Esophagus squamous epithelium (tissue), 5 donors: ENCODE data around the gene C21orf58. TPM values are rescaled to one million over a fixed set of nuclear protein-coding genes. Genes with fewer than 3 reads are reported as not detected.

Experiments
- DNase-seq: peaks from one replicate; lab custom pipeline; 2025; lab: John Stamatoyannopoulos, UW
- H3K27ac ChIP-seq, 4 donors: fragments of 200-600 bp; sonication (generic); one replicate each; pipeline ENCODE4 v1.5.1; 2016 to 2019; ENCODE audit warnings: mild to moderate bottlenecking in 1 of 4
- H3K27me3 ChIP-seq, 4 donors: fragments of 200-600 bp; sonication (generic); 1 replicate in 3 of 4; 2 replicates in 1 of 4; pipeline versions ENCODE4 v1.5.1 to v1.6.0; 2017 to 2021; ENCODE audit warnings: antibody characterized with exemption in 1 of 4
- H3K36me3 ChIP-seq, 3 donors: fragments of 200-600 bp; sonication (generic); one replicate each; pipeline ENCODE4 v1.5.1; 2016 to 2019
- H3K4me1 ChIP-seq, 3 donors: fragments of 200-600 bp; sonication (generic); one replicate each; pipeline ENCODE4 v1.5.1; 2017 to 2019
- H3K4me3 ChIP-seq, 4 donors: fragments of 200-600 bp; sonication (generic); 1 replicate in 3 of 4; 2 replicates in 1 of 4; pipeline ENCODE4 v1.5.1; 2016 to 2019; ENCODE audit warnings: mild to moderate bottlenecking in 2 of 4, moderate library complexity in 1 of 4
- H3K9me3 ChIP-seq, 3 donors: fragments of 200-600 bp; sonication (generic); one replicate each; pipeline ENCODE4 v1.5.1; 2016 to 2019
- CTCF ChIP-seq, 6 experiments: fragments of 450-650 bp in 4 of 6; fragments of 200-600 bp in 2 of 6; sonication (generic) in 2 of 6; IDR thresholded peaks; one replicate each; pipeline ENCODE4 v1.5.1; 2016 to 2019; ENCODE audit warnings: antibody characterized with exemption in 6 of 6, mild to moderate bottlenecking in 4 of 6, moderate library complexity in 4 of 6
- POLR2A ChIP-seq, 4 donors: fragments of 450-650 bp; IDR thresholded peaks; one replicate each; pipeline ENCODE4 v1.6.1; 2017; ENCODE audit warnings: antibody characterized with exemption in 4 of 4, mild to moderate bottlenecking in 4 of 4, moderate library complexity in 3 of 4
- WGBS, 2 donors: methylation state at CpG; one replicate each; pipeline ENCODE4 v1.1.5; 2018; 5-methylcytosine and 5-hydroxymethylcytosine counted together
- intact Hi-C: fragments of 100-400 bp; cut with DNase I; formaldehyde crosslinking; loops from one replicate; pipeline ENCODE4 v1.15.0; 2022
- total RNA-seq, 4 donors: library from RNA; depleted of rRNA; stranded (reverse); fragments of >200 nt; gene quantifications; one replicate each; pipeline ENCODE4 v1.1.0, GENCODE V29; 2016
- donor health status: DM: yes; HTN: yes; CAD: no.

C21orf58 gene
- total RNA-seq, 4 donors from 2014 or later: 2.1 to 4.4 (median 2.7) TPM

DNA sequence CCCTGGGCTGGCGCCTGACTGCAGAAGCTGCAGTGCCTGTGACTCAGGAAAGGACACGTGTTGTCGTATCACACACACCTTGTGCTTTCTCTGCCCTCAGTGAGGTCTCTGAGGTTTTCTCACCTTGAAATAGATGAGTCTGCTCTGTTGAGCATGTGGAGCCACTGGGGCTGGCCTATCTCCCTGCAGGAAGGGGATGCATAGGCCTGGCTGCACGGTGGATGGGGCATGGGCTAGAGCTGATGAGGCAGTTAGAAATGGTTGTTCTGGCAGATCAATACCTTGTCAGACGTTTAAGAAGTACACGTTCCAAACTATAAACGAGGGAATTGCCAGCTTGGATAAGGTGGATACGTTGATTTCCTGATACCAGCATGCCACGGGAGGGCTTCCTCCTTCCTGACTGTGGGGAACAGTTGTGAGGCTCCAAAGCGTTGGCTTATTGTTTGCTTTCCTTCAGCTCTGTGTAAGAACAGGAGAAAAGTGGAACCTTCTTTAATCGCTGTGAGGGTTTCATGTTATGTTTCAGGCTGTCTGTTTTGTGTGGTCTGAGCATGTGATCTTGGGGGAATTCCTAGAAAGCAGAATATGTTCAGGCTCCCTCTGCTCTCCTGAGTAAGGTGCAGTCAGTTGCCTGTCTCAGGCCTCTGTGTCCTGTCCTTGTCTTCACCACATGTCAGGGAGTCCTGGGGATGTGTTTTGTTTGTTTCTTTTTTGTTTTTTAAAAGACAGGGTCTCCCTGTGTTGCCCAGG is 45.0 kb upstream of the C21orf58 start:
- H3K27ac ChIP-seq: no peak overlapping the region
- WGBS, 2 donors: 58 to 68% methylated on average over 9 to 10 of the region's 11 CpGs
- H3K4me1 ChIP-seq: no peaks in the 10 kb centered on the region
- intact Hi-C loops: no loop called here
- no peak for DNase-seq
- TF ChIP-seq POLR2A (IDR thresholded peaks at IDR 0.05): no peak
- TF ChIP-seq CTCF (IDR thresholded peaks at IDR 0.05): no peak
- peaks cover 12 to 89% (median 19%) of the 10 kb centered on the region in 3 donors for H3K36me3 ChIP-seq
- no peaks in the 10 kb centered on the region for H3K9me3 ChIP-seq
- no peaks in the 10 kb centered on the region for H3K27me3 ChIP-seq
- no peak overlapping the region for H3K4me3 ChIP-seq

DNA sequence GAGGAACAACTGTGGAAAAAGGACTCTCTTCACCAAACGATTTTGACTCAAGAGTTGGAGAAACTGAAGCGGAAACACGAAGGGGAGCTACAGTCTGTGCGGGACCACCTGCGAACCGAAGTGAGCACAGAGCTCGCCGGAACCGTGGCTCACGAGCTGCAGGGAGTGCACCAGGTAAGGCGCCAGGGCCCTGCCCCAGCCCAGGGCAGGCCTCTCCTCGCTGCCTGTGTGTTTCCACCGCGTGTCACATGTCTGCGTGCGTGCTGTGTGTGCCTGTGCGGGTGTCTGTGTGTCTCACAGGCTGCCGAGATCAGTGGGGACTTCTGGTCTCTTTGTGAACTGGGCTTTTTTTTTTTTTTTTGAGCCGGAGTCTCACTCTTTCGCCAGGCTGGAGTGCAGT is 43.3 kb upstream of the C21orf58 start:
- no peak for TF ChIP-seq CTCF (IDR thresholded peaks at IDR 0.05)
- TF ChIP-seq POLR2A (IDR thresholded peaks at IDR 0.05): no peak
- Histone ChIP-seq H3K9me3 (no peaks in the 10 kb centered on the region), H3K4me1 (no peaks in the 10 kb centered on the region), H3K36me3 (peaks cover 18 to 96% (median 20%) of the 10 kb centered on the region in 3 donors), H3K4me3 (no peak overlapping the region), H3K27me3 (no peaks in the 10 kb centered on the region), H3K27ac (no peak overlapping the region)
- intact Hi-C loops: no loop called here
- 93 to 96% methylated on average over 20 of the region's 20 CpGs for WGBS, 2 donors
- no peak for DNase-seq

DNA sequence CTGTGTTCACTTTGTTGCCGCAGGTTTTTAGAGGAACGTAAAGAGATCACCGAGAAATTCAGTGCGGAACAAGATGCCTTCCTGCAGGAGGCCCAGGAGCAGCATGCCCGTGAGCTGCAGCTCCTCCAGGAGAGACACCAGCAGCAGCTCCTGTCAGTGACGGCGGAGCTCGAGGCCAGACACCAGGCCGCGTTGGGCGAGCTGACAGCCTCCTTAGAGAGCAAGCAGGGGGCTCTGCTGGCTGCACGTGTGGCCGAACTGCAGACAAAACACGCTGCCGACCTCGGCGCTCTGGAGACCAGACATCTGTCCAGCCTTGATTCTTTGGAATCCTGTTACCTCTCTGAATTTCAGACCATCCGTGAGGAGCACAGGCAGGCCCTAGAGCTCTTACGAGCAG is 42.9 kb upstream of the C21orf58 start:
- no peak for DNase-seq
- 79 to 90% methylated on average over 7 to 14 of the region's 19 CpGs for WGBS, 2 donors
- intact Hi-C loops: no loop called here
- Histone ChIP-seq H3K27ac (no peak overlapping the region), H3K9me3 (no peaks in the 10 kb centered on the region), H3K36me3 (peaks cover 18 to 96% (median 20%) of the 10 kb centered on the region in 3 donors), H3K4me3 (no peak overlapping the region), H3K4me1 (no peaks in the 10 kb centered on the region), H3K27me3 (no peaks in the 10 kb centered on the region)
- no peak for TF ChIP-seq CTCF (IDR thresholded peaks at IDR 0.05)

DNA sequence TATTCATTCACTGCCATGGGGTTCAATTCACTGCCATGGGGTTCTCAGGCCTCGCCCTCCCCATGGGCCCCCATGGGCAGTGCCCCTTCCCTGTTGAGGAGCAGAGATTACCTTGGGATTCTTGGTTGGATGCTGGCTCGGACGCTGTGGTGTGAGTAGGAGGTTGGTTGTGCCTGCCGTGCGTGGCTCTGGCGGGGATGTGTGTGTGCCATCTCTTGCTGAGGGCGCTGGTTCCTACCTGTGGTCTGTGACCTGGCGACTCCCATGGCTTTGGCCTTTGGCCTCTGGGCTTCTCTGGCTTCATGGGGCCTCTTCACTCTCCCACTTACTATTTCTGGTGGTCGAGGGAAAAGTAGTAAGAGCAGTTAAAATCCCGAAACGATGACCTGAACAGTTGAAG is 42.4 kb upstream of the C21orf58 start:
- intact Hi-C loops: no loop called here
- Histone ChIP-seq H3K4me1 (no peaks in the 10 kb centered on the region), H3K36me3 (peaks cover 18 to 96% (median 20%) of the 10 kb centered on the region in 3 donors), H3K27ac (no peak overlapping the region), H3K9me3 (no peaks in the 10 kb centered on the region), H3K27me3 (no peaks in the 10 kb centered on the region), H3K4me3 (no peak overlapping the region)
- WGBS, 2 donors: 92 to 93% methylated on average over 2 to 7 of the region's 11 CpGs
- no peak for TF ChIP-seq CTCF (IDR thresholded peaks at IDR 0.05)
- TF ChIP-seq POLR2A (IDR thresholded peaks at IDR 0.05): no peak
- no peak for DNase-seq

- H3K4me1 ChIP-seq: no peaks in the 10 kb centered on the region
- H3K9me3 ChIP-seq: no peaks in the 10 kb centered on the region
- TF ChIP-seq POLR2A (IDR thresholded peaks at IDR 0.05) (no peak), CTCF (IDR thresholded peaks at IDR 0.05) (no peak)
- peaks cover 18 to 96% (median 20%) of the 10 kb centered on the region in 3 donors for H3K36me3 ChIP-seq
- H3K27me3 ChIP-seq: no peaks in the 10 kb centered on the region
- no peak overlapping the region for H3K4me3 ChIP-seq
- WGBS, 2 donors: 79 to 86% methylated on average over 2 to 12 of the region's 16 CpGs
- no peak for DNase-seq
- no peak overlapping the region for H3K27ac ChIP-seq
- intact Hi-C loops: no loop called here
Measured at GRCh38 chr21:46363698-46364097, 40.0 kb upstream of the C21orf58 start.
